ENCODE data around the gene PAK1.
"Not testable (repeated sequence)": the region's sequence is repeated elsewhere in the genome, so short reads cannot be mapped to it uniquely, and the experiment has no call there.

PAK1 gene

GRCh38 chr11:77400775-77401449, 73.0 kb downstream of the PAK1 start:
- H3K27ac ChIP-seq = no peak overlapping the region
- H3K27me3 ChIP-seq = no peaks in the 10 kb centered on the region
- TF ChIP-seq Cebpa-rat (IDR thresholded peaks at IDR 0.05) = no peak
- peaks cover 20% of the 10 kb centered on the region for H3K36me3 ChIP-seq
- H3K4me3 ChIP-seq = no peak overlapping the region
- no peaks in the 10 kb centered on the region for H3K4me1 ChIP-seq
- no peak overlapping the region for H3K9ac ChIP-seq
- peaks cover 83% of the 10 kb centered on the region for H4K20me1 ChIP-seq
- no peak overlapping the region for H3K4me2 ChIP-seq
- no peaks in the 10 kb centered on the region; the same call in 1 of the 2 replicates for H3K9me3 ChIP-seq

DNA sequence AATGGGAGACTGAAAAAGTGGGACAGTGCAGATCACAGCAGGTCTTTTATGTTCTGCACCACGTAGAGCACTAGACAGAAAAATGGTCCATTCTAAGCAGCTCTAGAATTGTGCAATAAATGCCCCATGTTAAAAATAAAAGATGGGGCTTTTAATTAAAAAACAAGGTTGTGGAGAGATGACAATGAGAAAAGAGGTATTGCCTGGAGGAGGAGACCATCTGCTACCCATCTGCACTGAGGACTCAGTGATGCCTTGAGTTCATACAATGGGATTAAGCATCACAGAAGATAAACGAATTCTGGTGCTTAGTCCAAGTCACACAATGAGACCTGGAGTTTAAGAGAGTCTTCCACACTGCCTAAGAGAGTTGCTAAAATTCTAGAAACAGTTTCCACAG, 73.6 kb downstream of the PAK1 start:
- Histone ChIP-seq H3K4me3 (no peak overlapping the region), H3K27ac (no peak overlapping the region), H4K20me1 (peaks cover 83% of the 10 kb centered on the region), H3K4me2 (no peak overlapping the region), H3K27me3 (no peaks in the 10 kb centered on the region), H3K9me3 (no peaks in the 10 kb centered on the region; the same call in 1 of the 2 replicates), H3K4me1 (no peaks in the 10 kb centered on the region), H3K36me3 (peaks cover 20% of the 10 kb centered on the region), H3K9ac (no peak overlapping the region)
- no peak for TF ChIP-seq Cebpa-rat (IDR thresholded peaks at IDR 0.05)

- Histone ChIP-seq H3K27me3 (no peaks in the 10 kb centered on the region), H3K4me2 (no peak overlapping the region), H3K4me3 (no peak overlapping the region), H3K9me3 (no peaks in the 10 kb centered on the region; the same call in 1 of the 2 replicates), H3K27ac (no peak overlapping the region), H3K9ac (no peak overlapping the region), H4K20me1 (peaks cover 84% of the 10 kb centered on the region), H3K4me1 (no peaks in the 10 kb centered on the region), H3K36me3 (peaks cover 20% of the 10 kb centered on the region)
- no peak for TF ChIP-seq Cebpa-rat (IDR thresholded peaks at IDR 0.05)
Observed at GRCh38 chr11:77397631-77398030, 76.3 kb downstream of the PAK1 start.

- Histone ChIP-seq H3K27me3 (no peaks in the 10 kb centered on the region), H3K36me3 (peaks cover 20% of the 10 kb centered on the region), H3K27ac (no peak overlapping the region), H3K4me3 (no peak overlapping the region), H3K9ac (no peak overlapping the region), H4K20me1 (peaks cover 79% of the 10 kb centered on the region), H3K4me2 (no peak overlapping the region), H3K9me3 (no peaks in the 10 kb centered on the region; the same call in 1 of the 2 replicates), H3K4me1 (no peaks in the 10 kb centered on the region)
- no peak for TF ChIP-seq Cebpa-rat (IDR thresholded peaks at IDR 0.05)
Observed at GRCh38 chr11:77396911-77397310, 77.0 kb downstream of the PAK1 start.

GRCh38 chr11:77396305-77396704, 77.6 kb downstream of the PAK1 start:
- H3K36me3 ChIP-seq = peaks cover 24% of the 10 kb centered on the region
- H3K4me1 ChIP-seq = no peaks in the 10 kb centered on the region
- H3K4me2 ChIP-seq = no peak overlapping the region
- no peaks in the 10 kb centered on the region; the same call in 1 of the 2 replicates for H3K9me3 ChIP-seq
- no peaks in the 10 kb centered on the region for H3K27me3 ChIP-seq
- H3K9ac ChIP-seq = no peak overlapping the region
- peaks cover 73% of the 10 kb centered on the region for H4K20me1 ChIP-seq
- no peak overlapping the region for H3K4me3 ChIP-seq
- H3K27ac ChIP-seq = no peak overlapping the region
- TF ChIP-seq Cebpa-rat (IDR thresholded peaks at IDR 0.05) = no peak

- no peak overlapping the region for H3K4me2 ChIP-seq
- TF ChIP-seq Cebpa-rat (IDR thresholded peaks at IDR 0.05) = no peak
- no peaks in the 10 kb centered on the region for H3K4me1 ChIP-seq
- H3K27ac ChIP-seq = no peak overlapping the region
- no peak overlapping the region for H3K9ac ChIP-seq
- peaks cover 66% of the 10 kb centered on the region for H4K20me1 ChIP-seq
- no peaks in the 10 kb centered on the region; the same call in 1 of the 2 replicates for H3K9me3 ChIP-seq
- no peaks in the 10 kb centered on the region for H3K27me3 ChIP-seq
- peaks cover 31% of the 10 kb centered on the region for H3K36me3 ChIP-seq
- H3K4me3 ChIP-seq = no peak overlapping the region
Observed at GRCh38 chr11:77395460-77396173, 78.3 kb downstream of the PAK1 start.

DNA sequence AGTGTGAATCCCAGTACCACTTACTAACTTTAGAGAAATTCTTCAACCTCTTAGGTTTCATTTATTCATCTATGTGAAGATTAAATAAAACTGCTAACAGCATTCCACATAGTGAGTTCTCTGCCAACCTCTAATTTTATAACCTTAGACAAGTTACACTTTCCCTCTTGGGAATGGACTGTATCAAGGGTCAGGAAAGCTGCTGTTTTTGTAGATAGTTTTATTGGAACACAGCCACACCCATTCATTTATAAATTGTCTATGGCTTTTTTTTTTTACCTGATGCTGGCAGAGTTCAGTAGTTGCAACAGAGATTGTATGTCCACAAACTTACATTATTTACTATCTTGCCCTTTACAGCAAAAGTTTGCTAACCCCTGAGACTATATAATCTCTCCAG, 81.1 kb downstream of the PAK1 start:
- Histone ChIP-seq H4K20me1 (peaks cover 51% of the 10 kb centered on the region), H3K36me3 (peaks cover 32% of the 10 kb centered on the region), H3K4me3 (no peak overlapping the region), H3K9ac (no peak overlapping the region), H3K4me2 (no peak overlapping the region), H3K4me1 (no peaks in the 10 kb centered on the region), H3K27me3 (no peaks in the 10 kb centered on the region), H3K27ac (no peak overlapping the region), H3K9me3 (no peaks in the 10 kb centered on the region)
- no peak for TF ChIP-seq Cebpa-rat (IDR thresholded peaks at IDR 0.05)

DNA sequence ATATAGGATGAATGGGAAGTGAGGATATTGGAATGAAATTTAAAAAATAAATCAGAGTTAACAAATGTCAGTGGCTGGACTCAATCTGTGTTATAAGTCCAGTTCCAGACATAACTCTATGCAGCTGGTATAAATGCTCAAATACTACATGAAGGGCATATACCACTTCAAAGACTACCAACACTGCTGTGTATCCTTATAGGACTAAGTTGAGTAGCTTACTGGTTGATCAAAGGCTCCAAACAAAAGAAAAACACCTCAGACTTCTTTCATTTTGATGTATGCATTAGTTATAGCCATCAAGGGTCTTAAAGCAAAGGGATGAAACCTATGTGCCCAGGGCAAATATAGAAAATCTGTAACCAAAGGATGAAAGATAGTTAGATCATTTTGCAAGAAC, 86.2 kb downstream of the PAK1 start:
- Histone ChIP-seq H3K4me2 (no peak overlapping the region), H3K4me3 (no peak overlapping the region), H4K20me1 (peaks cover 3% of the 10 kb centered on the region; the same call in 1 of the 2 replicates), H3K9ac (no peak overlapping the region), H3K27me3 (no peaks in the 10 kb centered on the region), H3K36me3 (peaks cover 46% of the 10 kb centered on the region), H3K27ac (no peak overlapping the region), H3K9me3 (no peaks in the 10 kb centered on the region), H3K4me1 (no peaks in the 10 kb centered on the region)
- no peak for TF ChIP-seq Cebpa-rat (IDR thresholded peaks at IDR 0.05)

DNA sequence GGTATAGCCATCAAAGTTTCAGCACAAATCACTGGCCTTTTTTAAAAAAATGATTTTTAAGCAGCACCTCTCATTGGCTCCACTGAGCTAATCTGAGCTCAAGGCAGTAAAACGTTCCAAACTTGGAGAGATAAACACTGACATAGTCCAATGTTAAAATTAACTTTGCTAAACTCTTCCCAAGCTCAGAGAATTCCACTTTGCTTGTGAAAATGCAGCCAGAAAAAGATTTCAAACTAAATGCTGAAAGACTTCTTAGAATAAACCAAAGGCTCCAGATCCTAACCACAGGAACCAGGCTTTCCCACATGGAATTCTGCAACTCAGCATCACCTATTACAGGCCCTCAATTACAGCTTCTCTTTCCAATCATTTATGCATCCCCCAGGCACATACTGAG, 87.7 kb downstream of the PAK1 start:
- no peak overlapping the region for H3K27ac ChIP-seq
- H3K4me2 ChIP-seq = no peak overlapping the region
- no peak for TF ChIP-seq Cebpa-rat (IDR thresholded peaks at IDR 0.05)
- no peaks in the 10 kb centered on the region for H3K4me1 ChIP-seq
- no peak overlapping the region for H3K9ac ChIP-seq
- H3K9me3 ChIP-seq = no peaks in the 10 kb centered on the region
- no peaks in the 10 kb centered on the region for H3K27me3 ChIP-seq
- no peak overlapping the region for H3K4me3 ChIP-seq
- H3K36me3 ChIP-seq = peaks cover 41% of the 10 kb centered on the region
- H4K20me1 ChIP-seq = no peaks in the 10 kb centered on the region

DNA sequence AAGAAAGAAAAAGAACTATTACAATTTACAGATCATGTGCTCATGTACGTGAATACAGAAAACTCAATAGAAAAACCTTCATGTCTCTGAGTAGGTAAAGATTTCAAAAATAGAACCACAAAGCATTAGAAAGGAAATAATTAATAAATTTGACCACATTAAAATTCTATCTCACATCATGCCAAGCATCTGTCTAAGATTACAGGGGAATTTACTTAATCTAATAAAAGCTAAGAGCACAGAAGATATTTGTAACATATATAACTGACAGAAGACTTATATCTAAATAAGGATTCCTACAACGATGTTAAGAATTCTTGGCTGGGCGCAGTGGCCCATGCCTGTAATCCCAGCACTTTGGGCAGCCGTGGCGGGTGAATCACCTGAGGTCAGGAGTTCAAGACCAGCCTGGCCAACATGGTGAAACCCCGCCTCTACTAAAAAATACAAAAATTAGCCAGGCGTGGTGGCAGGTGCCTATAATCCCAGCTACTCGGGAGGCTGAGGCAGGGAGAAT, 88.6 kb downstream of the PAK1 start:
- H3K9ac ChIP-seq, H3K4me2 ChIP-seq, H4K20me1 ChIP-seq, H3K27me3 ChIP-seq, H3K9me3 ChIP-seq, H3K4me1 ChIP-seq, H3K4me3 ChIP-seq, H3K27ac ChIP-seq: not testable (repeated sequence)
- H3K36me3 ChIP-seq = peaks cover 41% of the 10 kb centered on the region

Measured in BLaER1 (cell line).